WTC11 (cell line): ENCODE results near the gene NTRK3. TPM values are rescaled to one million over a fixed set of nuclear protein-coding genes. Genes with fewer than 3 reads are reported as not detected.

Experiments used
- ATAC-seq: fragments of 200-7000 bp; cut with Tn5 transposase; 2 replicates; pipeline ENCODE4 v1.10.0; 2021; ENCODE audit warnings: mild to moderate bottlenecking, moderate library complexity
- CTCF ChIA-PET: fragments of 300-600 bp; sonication (Branson Sonifier 250); formaldehyde crosslinking; loops from one replicate; lab custom pipeline; 2021; ENCODE audit warnings: antibody characterized with exemption; lab: Charles Lee
- POLR2A ChIA-PET: fragments of 350-600 bp; sonication (Branson Sonifier 250); formaldehyde crosslinking; loops from one replicate; lab custom pipeline; 2021; ENCODE audit warnings: antibody characterized with exemption; lab: Charles Lee
- DNase-seq: peaks from one replicate; pipeline ENCODE4 v3.0.0; 2021; ENCODE audit warnings: low spot score
- H3K27ac Mint-ChIP-seq: 2 replicates; pipeline ENCODE4 v1.8.0; 2021; ENCODE audit warnings: mixed read lengths
- H3K27me3 Mint-ChIP-seq: 2 replicates; pipeline ENCODE4 v1.8.0; 2021; ENCODE audit warnings: low read depth, mild to moderate bottlenecking, moderate library complexity, mixed read lengths
- H3K36me3 Mint-ChIP-seq: 2 replicates; pipeline ENCODE4 v1.8.0; 2021; ENCODE audit warnings: mixed read lengths
- H3K4me1 Mint-ChIP-seq: 2 replicates; pipeline ENCODE4 v1.8.0; 2022; ENCODE audit warnings: mixed read lengths
- H3K4me3 Mint-ChIP-seq: 2 replicates; pipeline ENCODE4 v1.8.0; 2021; ENCODE audit warnings: mild to moderate bottlenecking, moderate library complexity, mixed read lengths
- H3K9me3 Mint-ChIP-seq: 2 replicates; pipeline ENCODE4 v1.8.0; 2021; ENCODE audit warnings: mixed read lengths
- ATF1 ChIP-seq: sonication (generic); formaldehyde crosslinking; IDR thresholded peaks from 2 replicates; pipeline ENCODE4 v1.8.1; 2023; ENCODE audit warnings: mild to moderate bottlenecking, moderate library complexity, missing genetic modification reagents
- EMX1 ChIP-seq: fragments of 250-450 bp; sonication (Bioruptor Pico); IDR thresholded peaks from 2 replicates; pipeline ENCODE4 v1.8.0; 2021; ENCODE audit warnings: mild to moderate bottlenecking
- ERG ChIP-seq: fragments of 250-450 bp; sonication (Bioruptor Pico); IDR thresholded peaks from 2 replicates; pipeline ENCODE4 v1.8.0; 2021; ENCODE audit warnings: mild to moderate bottlenecking
- FOXJ3 ChIP-seq: sonication (generic); formaldehyde crosslinking; IDR thresholded peaks from 2 replicates; pipeline ENCODE4 v1.9.0; 2021; ENCODE audit warnings: missing genetic modification reagents, mild to moderate bottlenecking, borderline replicate concordance
- FOXP1 ChIP-seq: sonication (generic); formaldehyde crosslinking; IDR thresholded peaks from 2 replicates; pipeline ENCODE4 v1.8.0; 2022; ENCODE audit warnings: missing genetic modification reagents, mild to moderate bottlenecking, moderate library complexity, borderline replicate concordance
- IRF1 ChIP-seq: sonication (generic); formaldehyde crosslinking; IDR thresholded peaks from 2 replicates; pipeline ENCODE4 v1.8.0; 2023; ENCODE audit warnings: missing genetic modification reagents
- KAT7 ChIP-seq: sonication (generic); formaldehyde crosslinking; IDR thresholded peaks from 2 replicates; pipeline ENCODE4 v1.8.1; 2023; ENCODE audit warnings: missing genetic modification reagents, mild to moderate bottlenecking, borderline replicate concordance
- NFE2L1 ChIP-seq: sonication (generic); formaldehyde crosslinking; IDR thresholded peaks from 2 replicates; pipeline ENCODE4 v1.8.1; 2023; ENCODE audit warnings: missing genetic modification reagents
- NFYB ChIP-seq: sonication (generic); formaldehyde crosslinking; conservative IDR thresholded peaks from 2 replicates; pipeline ENCODE4 v1.8.0; 2022; ENCODE audit warnings: low read depth, missing genetic modification reagents
- NR2C2 ChIP-seq: sonication (generic); formaldehyde crosslinking; IDR thresholded peaks from 2 replicates; pipeline ENCODE4 v1.8.0; 2022; ENCODE audit warnings: mild to moderate bottlenecking, missing genetic modification reagents
- PRDM15 ChIP-seq: sonication (generic); formaldehyde crosslinking; IDR thresholded peaks from 2 replicates; pipeline ENCODE4 v1.8.0; 2022; ENCODE audit warnings: missing genetic modification reagents
- PRRX2 ChIP-seq: fragments of 250-450 bp; sonication (Bioruptor Pico); IDR thresholded peaks from 2 replicates; pipeline ENCODE4 v1.8.0; 2021; ENCODE audit warnings: mild to moderate bottlenecking
- SMAD4 ChIP-seq: sonication (generic); formaldehyde crosslinking; IDR thresholded peaks from 2 replicates; pipeline ENCODE4 v1.8.0; 2022; ENCODE audit warnings: mild to moderate bottlenecking, missing genetic modification reagents
- SOX15 ChIP-seq: fragments of 250-450 bp; sonication (Bioruptor Pico); IDR thresholded peaks from 2 replicates; pipeline ENCODE4 v1.9.0; 2021; ENCODE audit warnings: mild to moderate bottlenecking
- TP53 ChIP-seq: sonication (generic); formaldehyde crosslinking; IDR thresholded peaks from 2 replicates; pipeline ENCODE4 v1.8.1; 2023; ENCODE audit warnings: mild to moderate bottlenecking, missing genetic modification reagents
- USF1 ChIP-seq: sonication (generic); formaldehyde crosslinking; IDR thresholded peaks from 2 replicates; pipeline ENCODE4 v1.8.0; 2022; ENCODE audit warnings: mild to moderate bottlenecking, missing genetic modification reagents
- ZBTB21 ChIP-seq: sonication (generic); formaldehyde crosslinking; IDR thresholded peaks from 2 replicates; pipeline ENCODE4 v1.8.1; 2023; ENCODE audit warnings: mild to moderate bottlenecking, missing genetic modification reagents, borderline replicate concordance
- ZNF121 ChIP-seq: sonication (generic); formaldehyde crosslinking; IDR thresholded peaks from 2 replicates; pipeline ENCODE4 v1.8.0; 2023; ENCODE audit warnings: missing genetic modification reagents
- ZNF232 ChIP-seq: sonication (generic); formaldehyde crosslinking; IDR thresholded peaks from 2 replicates; pipeline ENCODE4 v1.8.0; 2022; ENCODE audit warnings: mild to moderate bottlenecking, missing genetic modification reagents
- ZNF425 ChIP-seq: fragments of 250-450 bp; sonication (Bioruptor Pico); conservative IDR thresholded peaks from 2 replicates; pipeline ENCODE4 v1.9.0; 2021; ENCODE audit warnings: mild to moderate bottlenecking
- total RNA-seq: library from RNA; stranded (reverse); gene quantifications from 3 replicates; pipeline ENCODE4 v1.2.3, GENCODE V29; 2021

Gene NTRK3
- total RNA-seq, 1 experiment from 2014 or later, result 12.3 TPM

- TF ChIP-seq NR2C2 (no peak), KAT7 (no peak), ERG (CRISPR knock-in tag) (no peak), ATF1 (no peak), NFYB (CRISPR knock-in tag) (no peak), ZBTB21 (CRISPR knock-in tag) (no peak), TP53 (CRISPR knock-in tag) (no peak), EMX1 (CRISPR knock-in tag) (no peak)
- Mint-ChIP-seq H3K27me3 (no peaks in the 10 kb centered on the region), H3K27ac (no peak overlapping the region), H3K4me3 (no peak overlapping the region), H3K4me1 (peaks cover 27% of the 10 kb centered on the region), H3K36me3 (no peaks in the 10 kb centered on the region), H3K9me3 (peaks cover 15% of the 10 kb centered on the region)
- ChIA-PET POLR2A (no interaction called here), CTCF (no interaction called here)
- ATAC-seq (no peak), DNase-seq (no peak)
Measured at GRCh38 chr15:88067331-88067685, 189.2 kb downstream of the NTRK3 start.

- H3K36me3 Mint-ChIP-seq, result no peaks in the 10 kb centered on the region
- POLR2A ChIA-PET, result no interaction called here
- peaks cover 15% of the 10 kb centered on the region for H3K9me3 Mint-ChIP-seq
- peak; percentile 60 for TF ChIP-seq PRDM15
- no peak for TF ChIP-seq PRRX2 (CRISPR knock-in tag)
- TF ChIP-seq, all 79 proteins: peak for 1
- no peak for DNase-seq
- Mint-ChIP-seq H3K27ac (no peak overlapping the region), H3K4me1 (peaks cover 24% of the 10 kb centered on the region), H3K27me3 (no peaks in the 10 kb centered on the region), H3K4me3 (no peak overlapping the region)
- ATAC-seq, result peak; percentile 77
- CTCF ChIA-PET, result no interaction called here
Measured at GRCh38 chr15:88066636-88067330, 189.8 kb downstream of the NTRK3 start.

- TF ChIP-seq ZNF425 (CRISPR knock-in tag), result no peak
- TF ChIP-seq SMAD4 (CRISPR knock-in tag), result no peak
- TF ChIP-seq ZNF232 (CRISPR knock-in tag), result no peak
- TF ChIP-seq NR2C2, result no peak
- TF ChIP-seq ZNF121 (CRISPR knock-in tag), result no peak
- TF ChIP-seq IRF1 (CRISPR knock-in tag), result no peak
- TF ChIP-seq ERG (CRISPR knock-in tag), result no peak
- TF ChIP-seq NFE2L1 (CRISPR knock-in tag), result no peak
- TF ChIP-seq USF1 (CRISPR knock-in tag), result no peak
- no peak for TF ChIP-seq FOXJ3 (CRISPR knock-in tag)
- TF ChIP-seq FOXP1 (CRISPR knock-in tag), result no peak
- no peak for TF ChIP-seq EMX1 (CRISPR knock-in tag)
- no peak for TF ChIP-seq SOX15 (CRISPR knock-in tag)
- POLR2A ChIA-PET, result no interaction called here
Measured at GRCh38 chr15:88061452-88061851, 195.1 kb downstream of the NTRK3 start.

More at GRCh38 chr15:88061452-88061851, 195.1 kb downstream of the NTRK3 start:
- Mint-ChIP-seq H3K36me3 (no peaks in the 10 kb centered on the region), H3K27me3 (peaks cover 2% of the 10 kb centered on the region; the same call in 1 of the 2 replicates), H3K4me3 (no peak overlapping the region), H3K9me3 (peaks cover 11% of the 10 kb centered on the region), H3K27ac (no peak overlapping the region), H3K4me1 (peaks cover 3% of the 10 kb centered on the region)
- ATAC-seq, result no peak
- no peak for DNase-seq
- CTCF ChIA-PET, result no interaction called here
